Peyer's patch (tissue), 4 donors: ENCODE measurements around the gene DGKA.

Experiments
- CTCF ChIP-seq, 6 experiments: fragments of 450-650 bp in 4 of 6; fragments of 200-600 bp in 2 of 6; sonication (generic) in 1 of 6; IDR thresholded peaks; one replicate each; pipeline ENCODE4 v1.5.1; 2017 to 2019; ENCODE audit warnings: antibody characterized with exemption in 6 of 6, mild to moderate bottlenecking in 3 of 6, moderate library complexity in 1 of 6
- POLR2A ChIP-seq, 2 donors: fragments of 450-650 bp; IDR thresholded peaks; one replicate each; pipeline ENCODE4 v1.5.1; 2017; ENCODE audit warnings: antibody characterized with exemption in 2 of 2, mild to moderate bottlenecking in 2 of 2, moderate library complexity in 2 of 2

- TF ChIP-seq POLR2A (IDR thresholded peaks at IDR 0.05): no peak
- TF ChIP-seq CTCF (IDR thresholded peaks at IDR 0.05): no peak
Observed at GRCh38 chr12:55979069-55979468, 48.1 kb downstream of the DGKA start.
